MM.1S (cell line): Measurements from ENCODE around the gene ADAMTS12.

Experiments
- DNase-seq: peaks from one replicate; pipeline ENCODE4 v3.0.0-alpha.2; 2015
- H2AFZ ChIP-seq: fragments of 300-600 bp; sonication (generic); 2 replicates; pipeline ENCODE4 v1.6.0; 2016; ENCODE audit warnings: antibody characterized with exemption, low read length
- H3F3A ChIP-seq: fragments of 300-600 bp; sonication (generic); 2 replicates; pipeline ENCODE4 v1.6.1; 2016; ENCODE audit warnings: mild to moderate bottlenecking, antibody characterized with exemption, low read length, moderate library complexity, mixed read lengths; ENCODE audit not compliant: insufficient read depth
- H3K27ac ChIP-seq: fragments of 300-600 bp; sonication (generic); 2 replicates; pipeline ENCODE4 v1.5.1; 2016; ENCODE audit warnings: mild to moderate bottlenecking, low read length
- H3K27me3 ChIP-seq: fragments of 300-600 bp; sonication (generic); replicated peaks from 2 replicates; pipeline ENCODE4 v1.6.0; 2016; ENCODE audit warnings: low read length; ENCODE audit not compliant: insufficient read depth
- H3K36me3 ChIP-seq: fragments of 300-600 bp; sonication (generic); replicated peaks from 2 replicates; pipeline ENCODE4 v1.6.1; 2016; ENCODE audit warnings: mild to moderate bottlenecking, low read length, mixed read lengths; ENCODE audit not compliant: insufficient read depth
- H3K4me1 ChIP-seq: fragments of 300-600 bp; sonication (generic); 2 replicates; pipeline ENCODE4 v1.6.1; 2016; ENCODE audit warnings: low read length, mixed read lengths
- H3K4me2 ChIP-seq: fragments of 300-600 bp; sonication (generic); 2 replicates; pipeline ENCODE4 v1.6.0; 2016; ENCODE audit warnings: low read depth, low read length
- H3K4me3 ChIP-seq: fragments of 300-600 bp; sonication (generic); 2 replicates; pipeline ENCODE4 v1.5.1; 2016; ENCODE audit warnings: low read length, mixed read lengths
- H3K79me2 ChIP-seq: fragments of 300-600 bp; sonication (generic); 2 replicates; pipeline ENCODE4 v1.6.1; 2016; ENCODE audit warnings: mixed run types, low read length, mixed read lengths
- H3K9ac ChIP-seq: fragments of 300-600 bp; sonication (generic); 2 replicates; pipeline ENCODE4 v1.6.1; 2016; ENCODE audit warnings: low read length, mixed read lengths
- H3K9me2 ChIP-seq: fragments of 300-600 bp; sonication (generic); replicated peaks from 2 replicates; pipeline ENCODE4 v1.6.1; 2016; ENCODE audit warnings: mild to moderate bottlenecking, low read length, mixed read lengths; ENCODE audit not compliant: insufficient read depth
- H3K9me3 ChIP-seq: fragments of 300-600 bp; sonication (generic); replicated peaks from 2 replicates; pipeline ENCODE4 v1.6.1; 2016; ENCODE audit warnings: mild to moderate bottlenecking, low read length, mixed read lengths; ENCODE audit not compliant: insufficient read depth
- H4K20me1 ChIP-seq: fragments of 300-600 bp; sonication (generic); 2 replicates; pipeline ENCODE4 v1.6.1; 2016; ENCODE audit warnings: mild to moderate bottlenecking, low read length, moderate library complexity, mixed read lengths; ENCODE audit not compliant: insufficient read depth
- EZH2 ChIP-seq: fragments of 300-600 bp; sonication (generic); optimal IDR thresholded peaks from 2 replicates; pipeline ENCODE3; 2017; ENCODE audit warnings: low read depth, mild to moderate bottlenecking, antibody characterized with exemption, low read length, mixed read lengths
- EZH2phosphoT487 ChIP-seq: fragments of 300-600 bp; sonication (generic); IDR thresholded peaks from 2 replicates; pipeline ENCODE4 v1.6.1; 2018; ENCODE audit warnings: antibody characterized with exemption, low read length
- TF ChIP-seq, protein P1 (sequence below): fragments of 300-600 bp; sonication (generic); IDR thresholded peaks from 2 replicates; pipeline ENCODE4 v1.5.1; 2016; ENCODE audit warnings: antibody characterized with exemption, low read length, mixed read lengths

The ADAMTS12 gene

DNA sequence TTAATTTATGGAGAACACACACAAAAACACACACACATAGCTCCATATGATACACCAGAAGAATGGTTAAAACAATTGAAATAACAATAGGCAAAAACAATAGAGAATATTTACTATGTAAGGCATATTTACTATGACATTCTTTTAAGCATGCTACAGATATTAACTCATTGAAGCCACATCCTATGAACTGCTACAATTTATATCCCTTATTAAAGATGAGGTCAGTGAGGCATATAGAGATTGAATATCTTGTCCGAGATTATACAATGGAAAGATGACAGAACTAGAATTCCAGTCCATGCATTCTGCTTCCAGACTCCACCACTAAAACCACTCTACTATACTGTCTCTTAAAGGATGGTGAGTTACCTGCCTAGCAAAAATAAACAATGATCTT, 60.7 kb downstream of the ADAMTS12 start:
- no peaks in the 10 kb centered on the region for H3K4me1 ChIP-seq
- no peak for TF ChIP-seq EZH2
- TF ChIP-seq, protein P1, sequence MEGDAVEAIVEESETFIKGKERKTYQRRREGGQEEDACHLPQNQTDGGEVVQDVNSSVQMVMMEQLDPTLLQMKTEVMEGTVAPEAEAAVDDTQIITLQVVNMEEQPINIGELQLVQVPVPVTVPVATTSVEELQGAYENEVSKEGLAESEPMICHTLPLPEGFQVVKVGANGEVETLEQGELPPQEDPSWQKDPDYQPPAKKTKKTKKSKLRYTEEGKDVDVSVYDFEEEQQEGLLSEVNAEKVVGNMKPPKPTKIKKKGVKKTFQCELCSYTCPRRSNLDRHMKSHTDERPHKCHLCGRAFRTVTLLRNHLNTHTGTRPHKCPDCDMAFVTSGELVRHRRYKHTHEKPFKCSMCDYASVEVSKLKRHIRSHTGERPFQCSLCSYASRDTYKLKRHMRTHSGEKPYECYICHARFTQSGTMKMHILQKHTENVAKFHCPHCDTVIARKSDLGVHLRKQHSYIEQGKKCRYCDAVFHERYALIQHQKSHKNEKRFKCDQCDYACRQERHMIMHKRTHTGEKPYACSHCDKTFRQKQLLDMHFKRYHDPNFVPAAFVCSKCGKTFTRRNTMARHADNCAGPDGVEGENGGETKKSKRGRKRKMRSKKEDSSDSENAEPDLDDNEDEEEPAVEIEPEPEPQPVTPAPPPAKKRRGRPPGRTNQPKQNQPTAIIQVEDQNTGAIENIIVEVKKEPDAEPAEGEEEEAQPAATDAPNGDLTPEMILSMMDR = no peak
- TF ChIP-seq EZH2phosphoT487 = no peak
- H2AFZ ChIP-seq = no peak overlapping the region
- no peak for DNase-seq
- no peaks in the 10 kb centered on the region for H3K36me3 ChIP-seq
- H3K9ac ChIP-seq = no peak overlapping the region
- H3K4me3 ChIP-seq = no peak overlapping the region
- H3K27me3 ChIP-seq = no peaks in the 10 kb centered on the region
- no peaks in the 10 kb centered on the region for H3K9me2 ChIP-seq
- H3K9me3 ChIP-seq = no peaks in the 10 kb centered on the region
- no peak overlapping the region for H3K4me2 ChIP-seq
- H3F3A ChIP-seq = no peaks in the 10 kb centered on the region
- no peaks in the 10 kb centered on the region for H4K20me1 ChIP-seq
- H3K79me2 ChIP-seq = no peaks in the 10 kb centered on the region
- H3K27ac ChIP-seq = no peak overlapping the region

DNA sequence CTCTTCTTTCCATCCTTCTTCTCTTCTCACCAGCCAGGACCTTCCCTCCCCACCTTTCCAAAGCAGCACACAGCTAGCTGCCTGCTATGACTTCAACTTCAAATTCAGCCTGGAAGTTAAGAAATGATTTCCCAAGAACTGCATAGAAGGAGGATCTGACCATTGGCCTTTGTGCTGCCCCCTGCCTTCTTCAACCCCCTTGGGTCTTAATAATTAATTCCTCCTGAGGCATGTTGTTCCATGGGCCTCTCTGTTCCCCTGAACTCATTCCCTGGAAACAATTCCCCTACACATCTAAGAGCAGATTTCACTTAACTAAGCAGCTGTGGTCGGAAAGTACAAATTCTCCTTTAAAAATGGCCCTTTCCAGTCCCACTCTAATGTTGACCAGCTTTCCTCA, 62.4 kb downstream of the ADAMTS12 start:
- Histone ChIP-seq H4K20me1 (no peaks in the 10 kb centered on the region), H3K27me3 (no peaks in the 10 kb centered on the region), H2AFZ (no peak overlapping the region)

DNA sequence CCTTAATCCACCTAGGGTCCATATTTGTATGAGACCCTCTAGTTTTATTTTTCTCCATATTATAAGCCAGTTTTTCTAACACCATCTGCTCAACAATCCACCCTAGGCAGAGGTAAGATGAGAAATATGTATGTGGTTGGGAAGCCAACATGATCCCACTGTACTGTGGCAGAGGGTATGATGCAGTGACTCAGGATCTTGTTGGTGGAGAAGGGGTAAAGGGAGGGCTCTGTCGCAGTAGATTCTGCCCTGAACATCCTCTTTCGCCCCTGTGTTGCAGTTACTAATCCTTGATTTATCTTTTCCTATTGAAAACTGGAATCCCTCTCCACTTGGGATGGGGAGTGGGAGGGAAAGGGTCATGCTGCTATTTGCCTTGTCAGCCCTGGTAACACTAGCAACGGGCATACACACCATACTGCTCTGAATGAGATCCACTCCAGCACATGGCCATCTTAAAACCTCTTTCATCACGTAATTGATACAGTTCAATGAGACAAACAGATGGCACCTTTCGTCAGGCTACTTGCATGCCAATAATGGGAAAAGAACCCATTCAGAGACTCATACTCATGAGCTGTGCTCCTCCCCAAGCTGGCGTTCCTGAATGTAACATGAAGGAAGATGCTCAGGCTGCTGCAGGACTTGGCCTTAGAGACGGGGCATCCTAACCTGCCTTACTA, 63.0 kb downstream of the ADAMTS12 start:
- no peaks in the 10 kb centered on the region for H3K79me2 ChIP-seq
- no peak overlapping the region for H3K9ac ChIP-seq
- no peaks in the 10 kb centered on the region for H3F3A ChIP-seq
- H3K4me1 ChIP-seq = no peaks in the 10 kb centered on the region
- no peaks in the 10 kb centered on the region for H3K36me3 ChIP-seq
- TF ChIP-seq EZH2phosphoT487 (no peak), EZH2 (no peak)
- TF ChIP-seq, protein P1 = no peak
- DNase-seq = no peak
- no peaks in the 10 kb centered on the region for H3K27me3 ChIP-seq
- H3K27ac ChIP-seq = no peak overlapping the region
- H3K9me3 ChIP-seq = no peaks in the 10 kb centered on the region
- no peak overlapping the region for H2AFZ ChIP-seq
- H3K4me2 ChIP-seq = no peak overlapping the region
- no peak overlapping the region for H3K4me3 ChIP-seq
- no peaks in the 10 kb centered on the region for H4K20me1 ChIP-seq
- H3K9me2 ChIP-seq = no peaks in the 10 kb centered on the region

More for the DNA sequence above, 62.4 kb downstream of the ADAMTS12 start:
- H3K4me1 ChIP-seq = no peaks in the 10 kb centered on the region
- no peak overlapping the region for H3K4me2 ChIP-seq
- no peak overlapping the region for H3K4me3 ChIP-seq
- no peak for TF ChIP-seq EZH2
- no peak for TF ChIP-seq EZH2phosphoT487
- TF ChIP-seq, protein P1 = no peak
- no peaks in the 10 kb centered on the region for H3K9me2 ChIP-seq
- no peak overlapping the region for H3K9ac ChIP-seq
- no peaks in the 10 kb centered on the region for H3K79me2 ChIP-seq
- H3K9me3 ChIP-seq = no peaks in the 10 kb centered on the region
- H3K36me3 ChIP-seq = no peaks in the 10 kb centered on the region
- H3F3A ChIP-seq = no peaks in the 10 kb centered on the region
- no peak overlapping the region for H3K27ac ChIP-seq
- DNase-seq = no peak
